Mesothelial cell of epicardium (in vitro differentiated cells): ENCODE results near the gene HLA-DRB5. TPM values are rescaled to one million over a fixed set of nuclear protein-coding genes. Genes with fewer than 3 reads are reported as not detected.
"Not testable (repeated sequence)": the region's sequence is repeated elsewhere in the genome, so short reads cannot be mapped to it uniquely, and the experiment has no call there.

Source experiments
- DNase-seq, 2 experiments: peaks; one replicate each; pipeline ENCODE4 v3.0.0; 2021; ENCODE audit warnings: low spot score in 2 of 2; ENCODE audit not compliant: unreplicated experiment in 2 of 2
- H3K27ac Mint-ChIP-seq: 2 replicates; pipeline ENCODE4 v1.8.0; 2021; ENCODE audit warnings: mixed read lengths
- H3K27me3 Mint-ChIP-seq: 2 replicates; pipeline ENCODE4 v1.8.0; 2021; ENCODE audit warnings: low read depth, mixed read lengths
- H3K36me3 Mint-ChIP-seq: 2 replicates; pipeline ENCODE4 v1.8.0; 2021; ENCODE audit warnings: mixed read lengths
- H3K4me1 Mint-ChIP-seq: 2 replicates; pipeline ENCODE4 v1.8.0; 2021; ENCODE audit warnings: mixed read lengths
- H3K4me3 Mint-ChIP-seq: 2 replicates; pipeline ENCODE4 v1.8.0; 2021; ENCODE audit warnings: mild to moderate bottlenecking, moderate library complexity, mixed read lengths
- H3K9me3 Mint-ChIP-seq: 2 replicates; pipeline ENCODE4 v1.8.0; 2021; ENCODE audit warnings: mixed read lengths
- CTCF ChIP-seq: fragments of 200-600 bp; sonication (generic); IDR thresholded peaks from one replicate; pipeline ENCODE4 v1.5.0; 2021; ENCODE audit warnings: antibody characterized with exemption; ENCODE audit not compliant: unreplicated experiment
- total RNA-seq: library from RNA; stranded (reverse); gene quantifications from 3 replicates; pipeline ENCODE4 v1.2.1, GENCODE V29; 2021

The HLA-DRB5 gene
- 0.77 to 1.2 TPM (median 0.87 TPM) in 3 replicates for total RNA-seq

GRCh38 chr6:32529697-32530430, at the start of gene HLA-DRB5:
TSS of gene HLA-DRB5 (minus strand) at chr6:32530287. CDS start at chr6:32530224, 63 bp downstream.
- H3K9me3 Mint-ChIP-seq, result no peaks in the 10 kb centered on the region

GRCh38 chr6:32578962-32579361, 48.9 kb upstream of the HLA-DRB5 start:
- H3K27me3 Mint-ChIP-seq, result peaks cover 5% of the 10 kb centered on the region
- no peaks in the 10 kb centered on the region for H3K36me3 Mint-ChIP-seq
- H3K9me3 Mint-ChIP-seq, result no peaks in the 10 kb centered on the region
- no peak overlapping the region for H3K27ac Mint-ChIP-seq
- peaks cover 6% of the 10 kb centered on the region for H3K4me1 Mint-ChIP-seq
- TF ChIP-seq CTCF, result no peak
- H3K4me3 Mint-ChIP-seq, result no peak overlapping the region
- DNase-seq, result no peak

More at GRCh38 chr6:32529697-32530430, at the start of gene HLA-DRB5:
- no peak within 1 kb of the TSS for H3K27ac Mint-ChIP-seq
- peaks cover 28% of the 10 kb centered on the region for H3K27me3 Mint-ChIP-seq
- TF ChIP-seq CTCF, result no peak
- no peak for DNase-seq
- H3K36me3 Mint-ChIP-seq, result no peaks in the 10 kb centered on the region
- no peaks in the 10 kb centered on the region for H3K4me1 Mint-ChIP-seq
- H3K4me3 Mint-ChIP-seq, result no peak within 1 kb of the TSS

GRCh38 chr6:32577493-32577892, 47.4 kb upstream of the HLA-DRB5 start:
- H3K4me3 Mint-ChIP-seq, H3K36me3 Mint-ChIP-seq, H3K4me1 Mint-ChIP-seq, H3K27ac Mint-ChIP-seq, H3K9me3 Mint-ChIP-seq, H3K27me3 Mint-ChIP-seq, DNase-seq: not testable (repeated sequence)

- Mint-ChIP-seq H3K9me3 (no peaks in the 10 kb centered on the region), H3K27me3 (peaks cover 2% of the 10 kb centered on the region), H3K36me3 (no peaks in the 10 kb centered on the region), H3K27ac (no peak overlapping the region), H3K4me3 (no peak overlapping the region), H3K4me1 (no peaks in the 10 kb centered on the region)
- no peak for TF ChIP-seq CTCF
- no peak for DNase-seq
Measured at GRCh38 chr6:32576250-32576649, 46.2 kb upstream of the HLA-DRB5 start.

- Mint-ChIP-seq H3K27ac (no peak overlapping the region), H3K27me3 (peaks cover 22% of the 10 kb centered on the region), H3K9me3 (peaks cover 10% of the 10 kb centered on the region), H3K4me3 (no peak overlapping the region), H3K4me1 (no peaks in the 10 kb centered on the region), H3K36me3 (no peaks in the 10 kb centered on the region)
- no peak for DNase-seq
- TF ChIP-seq CTCF, result no peak
Measured at GRCh38 chr6:32570363-32570905, 40.3 kb upstream of the HLA-DRB5 start.

GRCh38 chr6:32568561-32568960, 38.5 kb upstream of the HLA-DRB5 start:
- Mint-ChIP-seq H3K27ac (no peak overlapping the region), H3K27me3 (peaks cover 27% of the 10 kb centered on the region), H3K9me3 (peaks cover 10% of the 10 kb centered on the region), H3K4me3 (no peak overlapping the region), H3K4me1 (peaks cover 1% of the 10 kb centered on the region), H3K36me3 (no peaks in the 10 kb centered on the region)
- no peak for TF ChIP-seq CTCF
- DNase-seq, result no peak
